22Rv1 (cell line): ENCODE results near the gene MYMX.

Experiments
- ZFX ChIP-seq: fragments of 450-650 bp; IDR thresholded peaks from 2 replicates; pipeline ENCODE4 v1.6.1; 2017; ENCODE audit warnings: antibody characterized with exemption, borderline replicate concordance
- TF ChIP-seq, protein P1 (sequence below): fragments of 450-650 bp; IDR thresholded peaks from 2 replicates; pipeline ENCODE4 v1.5.1; 2017; ENCODE audit warnings: mild to moderate bottlenecking

DNA sequence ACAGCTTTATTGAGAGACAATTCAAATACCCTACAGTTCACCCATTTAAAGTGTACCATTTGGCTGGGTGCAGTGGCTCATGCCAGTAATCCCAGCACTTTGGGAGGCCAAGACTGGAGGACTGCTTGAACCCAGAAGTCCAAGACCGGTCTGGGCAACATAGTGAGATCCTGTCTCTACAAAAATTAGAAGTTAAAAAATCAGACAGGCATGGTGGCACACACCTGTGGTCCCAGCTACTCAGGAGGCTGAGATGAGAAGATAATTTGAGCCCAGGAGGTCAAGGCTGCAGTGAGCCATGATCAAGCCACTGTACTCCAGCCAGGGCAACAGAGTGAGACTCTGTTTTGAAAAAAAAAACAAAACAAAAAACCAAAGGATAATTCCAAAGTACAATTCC, 49.2 kb upstream of the MYMX start:
- TF ChIP-seq, protein P1, sequence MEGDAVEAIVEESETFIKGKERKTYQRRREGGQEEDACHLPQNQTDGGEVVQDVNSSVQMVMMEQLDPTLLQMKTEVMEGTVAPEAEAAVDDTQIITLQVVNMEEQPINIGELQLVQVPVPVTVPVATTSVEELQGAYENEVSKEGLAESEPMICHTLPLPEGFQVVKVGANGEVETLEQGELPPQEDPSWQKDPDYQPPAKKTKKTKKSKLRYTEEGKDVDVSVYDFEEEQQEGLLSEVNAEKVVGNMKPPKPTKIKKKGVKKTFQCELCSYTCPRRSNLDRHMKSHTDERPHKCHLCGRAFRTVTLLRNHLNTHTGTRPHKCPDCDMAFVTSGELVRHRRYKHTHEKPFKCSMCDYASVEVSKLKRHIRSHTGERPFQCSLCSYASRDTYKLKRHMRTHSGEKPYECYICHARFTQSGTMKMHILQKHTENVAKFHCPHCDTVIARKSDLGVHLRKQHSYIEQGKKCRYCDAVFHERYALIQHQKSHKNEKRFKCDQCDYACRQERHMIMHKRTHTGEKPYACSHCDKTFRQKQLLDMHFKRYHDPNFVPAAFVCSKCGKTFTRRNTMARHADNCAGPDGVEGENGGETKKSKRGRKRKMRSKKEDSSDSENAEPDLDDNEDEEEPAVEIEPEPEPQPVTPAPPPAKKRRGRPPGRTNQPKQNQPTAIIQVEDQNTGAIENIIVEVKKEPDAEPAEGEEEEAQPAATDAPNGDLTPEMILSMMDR = no peak
- no peak for TF ChIP-seq ZFX
